H1 (cell line): ENCODE measurements around the gene WDR53. TPM values are rescaled to one million over a fixed set of nuclear protein-coding genes. Genes with fewer than 3 reads are reported as not detected.
A peak's percentile ranks its signal among the peaks of the same experiment; 100 is the strongest.

Source experiments
- CTCF ChIA-PET: fragments of 300-600 bp; sonication (Branson Sonifier 250); formaldehyde crosslinking; loops from one replicate; lab custom pipeline; 2021; ENCODE audit not compliant: partially characterized antibody; lab: Charles Lee
- POLR2A ChIA-PET: fragments of 300-600 bp; sonication (Branson Sonifier 250); formaldehyde crosslinking; loops from one replicate; lab custom pipeline; 2021; ENCODE audit warnings: inconsistent platforms; ENCODE audit not compliant: partially characterized antibody; lab: Charles Lee
- DNase-seq, 2 experiments: peaks; one replicate each; pipeline versions ENCODE4 v3.0.0 to v3.0.0-alpha.2; 2010 to 2022; ENCODE audit warnings: low spot score in 2 of 2, low read depth in 1 of 2, mixed read lengths in 1 of 2
- FAIRE-seq: peaks from 2 replicates; lab custom pipeline; 2011; peaks lifted over from hg19 to GRCh38; lab: Jason Lieb, UNC
- H2AFZ ChIP-seq: 2 replicates; pipeline ENCODE4 v1.8.1; 2012; ENCODE audit warnings: low read length, inconsistent platforms
- H2AK5ac ChIP-seq: 2 replicates; pipeline ENCODE4 v1.6.1; 2013; ENCODE audit warnings: low read depth, low read length
- H2BK120ac ChIP-seq: replicated peaks from 2 replicates; pipeline ENCODE3; 2013; ENCODE audit warnings: low read depth, low read length, inconsistent platforms
- H2BK12ac ChIP-seq: 2 replicates; pipeline ENCODE4 v1.6.1; 2013; ENCODE audit warnings: low read depth, low read length
- H2BK15ac ChIP-seq: 2 replicates; pipeline ENCODE4 v1.6.1; 2013; ENCODE audit warnings: low read length
- H2BK20ac ChIP-seq: 2 replicates; pipeline ENCODE4 v1.6.1; 2013; ENCODE audit warnings: low read length
- H2BK5ac ChIP-seq: 2 replicates; pipeline ENCODE4 v1.6.1; 2013; ENCODE audit warnings: low read depth, low read length
- H3K14ac ChIP-seq: 2 replicates; pipeline ENCODE4 v1.6.1; 2013; ENCODE audit warnings: inconsistent platforms; ENCODE audit not compliant: insufficient read length
- H3K18ac ChIP-seq: 2 replicates; pipeline ENCODE4 v1.6.1; 2013; ENCODE audit warnings: low read length; ENCODE audit errors: extremely low read depth
- H3K23ac ChIP-seq: 2 replicates; pipeline ENCODE4 v1.6.1; 2013; ENCODE audit warnings: inconsistent platforms; ENCODE audit not compliant: insufficient read length
- H3K23me2 ChIP-seq: 2 replicates; pipeline ENCODE4 v1.6.1; 2013; ENCODE audit warnings: low read depth, low read length
- H3K27ac ChIP-seq: 2 replicates; pipeline ENCODE4 v1.6.1; 2011; ENCODE audit warnings: low read depth, low read length, inconsistent platforms
- H3K27me3 ChIP-seq, 4 experiments: replicated peaks in 1 of 4; 1 replicate in 1 of 4; 2 replicates in 3 of 4; pipeline versions ENCODE4 v1.6.1 to v1.8.1; 2011 to 2013; ENCODE audit warnings: low read length in 3 of 4, mild to moderate bottlenecking in 3 of 4, inconsistent platforms in 2 of 4, mixed read lengths in 2 of 4, moderate library complexity in 1 of 4; ENCODE audit not compliant: control insufficient read depth in 3 of 4, insufficient read depth in 3 of 4; ENCODE audit errors: extremely low read depth in 1 of 4
- H3K36me3 ChIP-seq, 4 experiments: 2 replicates each; pipeline versions ENCODE4 v1.6.1 to v1.8.1; 2011 to 2013; ENCODE audit warnings: mild to moderate bottlenecking in 4 of 4, low read length in 3 of 4, moderate library complexity in 2 of 4, control low read depth in 1 of 4, inconsistent platforms in 1 of 4; ENCODE audit not compliant: insufficient read depth in 4 of 4, control insufficient read depth in 2 of 4
- H3K4ac ChIP-seq: replicated peaks from 2 replicates; pipeline ENCODE3; 2013; ENCODE audit warnings: low read length, low read depth, mixed read lengths, inconsistent platforms; ENCODE audit not compliant: insufficient read length
- H3K4me1 ChIP-seq, 4 experiments: replicated peaks in 1 of 4; 1 replicate in 1 of 4; 2 replicates in 3 of 4; pipeline versions ENCODE4 v1.6.1 to v1.8.1; 2011 to 2013; ENCODE audit warnings: low read length in 3 of 4, inconsistent platforms in 2 of 4, mixed read lengths in 1 of 4; ENCODE audit not compliant: insufficient read depth in 4 of 4, control insufficient read depth in 3 of 4
- H3K4me2 ChIP-seq, 2 experiments: 2 replicates each; pipeline versions ENCODE4 v1.6.1 to v1.8.1; 2011 to 2013; ENCODE audit warnings: low read depth in 2 of 2, low read length in 2 of 2, control low read depth in 1 of 2, inconsistent platforms in 1 of 2, mild to moderate bottlenecking in 1 of 2; ENCODE audit not compliant: insufficient read depth in 1 of 2
- H3K4me3 ChIP-seq, 4 experiments: fragments of 200-600, 300-600 bp in 1 of 4; sonication (generic), shearing (Covaris generic), sonication (Bioruptor Twin) in 1 of 4; 2 replicates each; pipeline versions ENCODE4 v1.5.1 to v1.8.1; 2011 to 2016; ENCODE audit warnings: low read length in 4 of 4, low read depth in 3 of 4, control low read depth in 2 of 4, inconsistent platforms in 2 of 4, mild to moderate bottlenecking in 2 of 4, mixed read lengths in 1 of 4, moderate library complexity in 1 of 4; ENCODE audit not compliant: insufficient read depth in 2 of 4; ENCODE audit errors: extremely low read depth in 1 of 4
- H3K56ac ChIP-seq: replicated peaks from 2 replicates; pipeline ENCODE3; 2013; ENCODE audit warnings: low read depth, mild to moderate bottlenecking, mixed read lengths, low read length, inconsistent platforms; ENCODE audit not compliant: insufficient read length
- H3K79me1 ChIP-seq: 2 replicates; pipeline ENCODE4 v1.6.1; 2013; ENCODE audit warnings: low read depth, low read length, control low read depth
- H3K79me2 ChIP-seq, 2 experiments: 2 replicates each; pipeline versions ENCODE4 v1.6.1 to v1.8.1; 2012 to 2013; ENCODE audit warnings: low read length in 2 of 2, mild to moderate bottlenecking in 2 of 2, inconsistent platforms in 1 of 2; ENCODE audit not compliant: insufficient read depth in 2 of 2, control insufficient read depth in 1 of 2
- H3K9ac ChIP-seq, 4 experiments: replicated peaks in 1 of 4; 1 replicate in 1 of 4; 2 replicates in 3 of 4; pipeline versions ENCODE4 v1.6.1 to v1.8.1; 2011 to 2013; ENCODE audit warnings: low read depth in 3 of 4, low read length in 3 of 4, control low read depth in 2 of 4, mild to moderate bottlenecking in 2 of 4, moderate library complexity in 2 of 4, inconsistent platforms in 1 of 4; ENCODE audit errors: extremely low read depth in 1 of 4
- H3K9me3 ChIP-seq, 2 experiments: 2 replicates each; pipeline versions ENCODE4 v1.6.1 to v1.8.1; 2012 to 2013; ENCODE audit warnings: mild to moderate bottlenecking in 2 of 2, moderate library complexity in 2 of 2, control low read depth in 1 of 2, inconsistent platforms in 1 of 2, low read depth in 1 of 2, low read length in 1 of 2, mixed read lengths in 1 of 2; ENCODE audit not compliant: insufficient read depth in 2 of 2
- H4K20me1 ChIP-seq, 2 experiments: replicated peaks in 1 of 2; 2 replicates each; pipeline versions ENCODE3 to v1.8.1; 2011 to 2013; ENCODE audit warnings: inconsistent platforms in 2 of 2, low read length in 2 of 2, mild to moderate bottlenecking in 1 of 2; ENCODE audit not compliant: insufficient read depth in 2 of 2, control insufficient read depth in 1 of 2
- H4K5ac ChIP-seq: 2 replicates; pipeline ENCODE4 v1.6.1; 2013; ENCODE audit warnings: low read length, low read depth, mixed read lengths, inconsistent platforms; ENCODE audit not compliant: insufficient read length
- H4K8ac ChIP-seq: 2 replicates; pipeline ENCODE4 v1.8.0; 2013; ENCODE audit warnings: mild to moderate bottlenecking, moderate library complexity, low read length, inconsistent platforms; ENCODE audit not compliant: insufficient read depth; ENCODE audit errors: extremely low read depth
- H4K91ac ChIP-seq: replicated peaks from 2 replicates; pipeline ENCODE3; 2013; ENCODE audit warnings: low read length, mixed read lengths, inconsistent platforms; ENCODE audit not compliant: insufficient read length
- BCL11A ChIP-seq, 2 experiments: IDR thresholded peaks; one replicate each; pipeline ENCODE4 v1.6.1; 2011; ENCODE audit warnings: low read depth in 2 of 2, low read length in 2 of 2, mild to moderate bottlenecking in 2 of 2
- CTCF ChIP-seq, 3 experiments: IDR thresholded peaks; 1 replicate in 2 of 3; 2 replicates in 1 of 3; pipeline versions ENCODE4 v1.5.1 to v1.6.1; 2011; ENCODE audit warnings: low read length in 3 of 3, mild to moderate bottlenecking in 3 of 3, inconsistent platforms in 2 of 3, low read depth in 1 of 3, moderate library complexity in 1 of 3; ENCODE audit not compliant: insufficient read depth in 1 of 3; ENCODE audit errors: control extremely low read depth in 1 of 3
- PHF8 ChIP-seq: fragments of 200-600 bp; sonication (generic); conservative IDR thresholded peaks from 2 replicates; pipeline ENCODE4 v1.7.1; 2012; ENCODE audit warnings: low read depth, mild to moderate bottlenecking, inconsistent platforms, low read length, moderate library complexity
- RAD21 ChIP-seq, 2 experiments: IDR thresholded peaks in 1 of 2; conservative IDR thresholded peaks in 1 of 2; 2 replicates each; pipeline ENCODE4 v1.6.1; 2011; ENCODE audit warnings: low read depth in 2 of 2, low read length in 2 of 2, improper control_type of control experiment in 1 of 2, inconsistent platforms in 1 of 2, mild to moderate bottlenecking in 1 of 2, moderate library complexity in 1 of 2
- SIRT6 ChIP-seq: IDR thresholded peaks from one replicate; pipeline ENCODE4 v1.7.1; 2012; ENCODE audit warnings: low read length, inconsistent platforms
- TAF1 ChIP-seq: IDR thresholded peaks from 2 replicates; pipeline ENCODE4 v1.6.1; 2011; ENCODE audit warnings: mild to moderate bottlenecking, low read depth, low read length
- TEAD4 ChIP-seq: IDR thresholded peaks from 2 replicates; pipeline ENCODE4 v1.6.1; 2012; ENCODE audit warnings: low read depth, low read length, inconsistent platforms, mixed read lengths
- USF2 ChIP-seq: IDR thresholded peaks from 2 replicates; pipeline ENCODE4 v1.6.1; 2011; ENCODE audit warnings: low read length, improper control_type of control experiment
- YY1 ChIP-seq: IDR thresholded peaks from 2 replicates; pipeline ENCODE4 v1.6.1; 2011; ENCODE audit warnings: low read depth, mild to moderate bottlenecking, low read length
- ZNF274 ChIP-seq: IDR thresholded peaks from 2 replicates; pipeline ENCODE4 v1.7.0; 2012; ENCODE audit warnings: low read length, borderline replicate concordance; ENCODE audit errors: extremely low read depth
- WGBS, 2 experiments: shearing (Covaris generic) in 1 of 2; methylation state at CpG; one replicate each; pipeline versions ENCODE4 v1.1.6 to v1.1.7; 2013 to 2015; ENCODE audit warnings: low lambda C conversion rate in 2 of 2, mixed read lengths in 2 of 2, inconsistent platforms in 1 of 2, low coverage in 1 of 2, missing lambda C conversion rate in 1 of 2; ENCODE audit not compliant: insufficient replicate concordance in 2 of 2, insufficient coverage in 1 of 2, insufficient read length in 1 of 2; ENCODE audit errors: extremely low coverage in 1 of 2, missing lambda C conversion rate in 1 of 2; 5-methylcytosine and 5-hydroxymethylcytosine counted together
- polyA plus RNA-seq, 7 experiments: library from polyadenylated mRNA; depleted of rRNA in 3 of 7; stranded (reverse) in 5 of 7; unstranded in 2 of 7; fragments of >200 nt in 5 of 7; fragments of 200-250 nt in 2 of 7; gene quantifications; 1 replicate in 5 of 7; 2 replicates in 1 of 7; 4 replicates in 1 of 7; pipeline versions ENCODE4 v1.2.1 to v1.2.3, GENCODE V29; 2011 to 2013; ENCODE audit warnings: missing spikeins in 2 of 7, mixed read lengths in 2 of 7
- total RNA-seq: library from RNA; stranded (reverse); fragmentation: NEBNext Ultra II Directional; extraction: Animal tissue kit (Norgen Biotek cat#: 25700); gene quantifications from 2 replicates; pipeline ENCODE4 v1.2.1, GENCODE V29; 2021

Gene WDR53
- total and polyA plus RNA-seq, 2 of the 8 experiments (the other 6 are each of a cell fraction or from before 2014, with no cell fraction given) = 7.4 to 18.8 TPM

GRCh38 chr3:196524527-196524926 lies 43.8 kb downstream of the WDR53 start:
- Histone ChIP-seq H3K79me1 (no peaks in the 10 kb centered on the region), H2BK20ac (no peak overlapping the region), H4K20me1 (no peaks in the 10 kb centered on the region), H3K23ac (no peak overlapping the region), H3K56ac (no peak overlapping the region), H2AFZ (no peak overlapping the region), H3K23me2 (peaks cover 2% of the 10 kb centered on the region; the same call in 1 of the 2 replicates), H2BK15ac (no peak overlapping the region), H2AK5ac (no peak overlapping the region), H3K27me3 (no peaks in the 10 kb centered on the region), H4K8ac (no peak overlapping the region), H3K4ac (no peak overlapping the region), H3K79me2 (no peaks in the 10 kb centered on the region), H3K18ac (no peak overlapping the region), H4K91ac (no peak overlapping the region), H3K9ac (no peak overlapping the region), H3K4me2 (no peak overlapping the region), H4K5ac (no peak overlapping the region), H2BK120ac (no peak overlapping the region), H2BK5ac (no peak overlapping the region), H3K9me3 (peaks cover 25 to 27% of the 10 kb centered on the region in 2 experiments), H3K27ac (no peak overlapping the region), H3K4me3 (no peak overlapping the region), H3K4me1 (peaks cover 0 to 3% (median 1%) of the 10 kb centered on the region in 4 experiments; a peak in 2 of 7 replicates), H2BK12ac (no peak overlapping the region; the same call in 1 of the 2 replicates), H3K14ac (no peak overlapping the region), H3K36me3 (peaks cover 0 to 3% (median 0%) of the 10 kb centered on the region in 4 experiments; a peak in 2 of 8 replicates)
- ChIA-PET POLR2A (no interaction called here), CTCF (interaction anchor here (0.6 to 5.5 kb wide), 31 partner anchors 11 to 521 kb away, joined by 3 to 40 read pairs (median 4); partner anchors contain the start of genes NCBP2 and RNF168)
- FAIRE-seq (no peak), DNase-seq (no peak)
- 65% methylated on average over 5 of the region's 5 CpGs; no CpG with 5 or more reads in 1 of the 2 experiments for WGBS, 2 experiments
- TF ChIP-seq PHF8 (no peak), RAD21 (IDR thresholded peaks at IDR 0.05 in 1 of 2, conservative IDR thresholded peaks at IDR 0.05 in 1 of 2; ENCODE audit: low read depth in 2 of 2, low read length in 2 of 2) (peak; percentile 78 to 84), TAF1 (no peak), SIRT6 (no peak), YY1 (no peak), CTCF (IDR thresholded peaks at IDR 0.05; ENCODE audit: control extremely low read depth in 1 of 3, insufficient read depth in 1 of 3, low read depth in 1 of 3, low read length in 3 of 3) (peak in 2 of 3 experiments; percentile 63 to 64; a peak in 3 of 4 replicates), USF2 (no peak), ZNF274 (no peak), BCL11A (IDR thresholded peaks at IDR 0.05; ENCODE audit: low read depth in 2 of 2, low read length in 2 of 2) (no peak), TEAD4 (no peak)
